B cell (primary cell): ENCODE results near the gene PRKCA. TPM values are rescaled to one million over a fixed set of nuclear protein-coding genes. Genes with fewer than 3 reads are reported as not detected.

Experiments
- ATAC-seq: fragments of 200-7000 bp; cut with Tn5 transposase; one replicate; pipeline ENCODE4 v1.10.0; 2021; ENCODE audit warnings: low read depth, mild to moderate bottlenecking, moderate number of reproducible peaks, moderate library complexity
- CTCF ChIA-PET: fragments of 350-600 bp; sonication (Branson Sonifier 250); formaldehyde crosslinking; loops from one replicate; lab custom pipeline; 2021; ENCODE audit warnings: antibody characterized with exemption, inconsistent platforms; lab: Charles Lee
- POLR2A ChIA-PET: fragments of 350-600 bp; sonication (Branson Sonifier 250); formaldehyde crosslinking; loops from one replicate; lab custom pipeline; 2021; ENCODE audit warnings: antibody characterized with exemption; lab: Charles Lee
- DNase-seq: peaks from one replicate; pipeline ENCODE4 v3.0.0; 2013
- H2AFZ ChIP-seq: 2 replicates; pipeline ENCODE4 v1.6.1; 2012; ENCODE audit warnings: mild to moderate bottlenecking, low read depth, low read length; ENCODE audit not compliant: insufficient read depth, poor library complexity, severe bottlenecking
- H3K27ac ChIP-seq, 2 donors: 1 replicate in 1 of 2; 2 replicates in 1 of 2; pipeline ENCODE4 v1.5.1; 2012 to 2013; ENCODE audit warnings: low read length in 2 of 2, mild to moderate bottlenecking in 2 of 2, moderate library complexity in 1 of 2
- H3K27me3 ChIP-seq, 4 experiments: fragments of 200-600 bp in 1 of 4; sonication (generic) in 1 of 4; replicated peaks in 1 of 4; 1 replicate in 2 of 4; 2 replicates in 2 of 4; pipeline versions ENCODE4 v1.6.1 to v1.7.0; 2013 to 2016; ENCODE audit warnings: low read length in 3 of 4, mild to moderate bottlenecking in 2 of 4, mixed read lengths in 1 of 4, moderate library complexity in 1 of 4; ENCODE audit not compliant: insufficient read depth in 4 of 4, control insufficient read depth in 3 of 4; ENCODE audit errors: control extremely low read depth in 1 of 4
- H3K36me3 ChIP-seq, 2 experiments: replicated peaks in 1 of 2; 1 replicate in 1 of 2; 2 replicates in 1 of 2; pipeline versions ENCODE4 v1.6.1 to v1.7.1; 2013; ENCODE audit warnings: low read length in 1 of 2; ENCODE audit not compliant: insufficient read depth in 2 of 2, control insufficient read depth in 1 of 2; ENCODE audit errors: control extremely low read depth in 1 of 2, extremely low read depth in 1 of 2
- H3K4me1 ChIP-seq, 2 donors: fragments of 200-600 bp in 1 of 2; sonication (generic) in 1 of 2; 1 replicate in 1 of 2; 2 replicates in 1 of 2; pipeline versions ENCODE4 v1.5.1 to v1.6.1; 2013 to 2017; ENCODE audit warnings: low read length in 2 of 2; ENCODE audit not compliant: control insufficient read depth in 2 of 2, insufficient read depth in 2 of 2
- H3K4me2 ChIP-seq: replicated peaks from 2 replicates; pipeline ENCODE3; 2012; ENCODE audit warnings: mild to moderate bottlenecking, low read depth, low read length; ENCODE audit not compliant: poor library complexity, severe bottlenecking
- H3K4me3 ChIP-seq, 5 experiments: fragments of 200-600 bp in 1 of 5; sonication (generic) in 1 of 5; 1 replicate in 3 of 5; 2 replicates in 2 of 5; pipeline versions ENCODE4 v1.5.1 to v1.7.0; 2011 to 2016; ENCODE audit warnings: low read length in 4 of 5, mild to moderate bottlenecking in 4 of 5, low read depth in 2 of 5, control low read depth in 1 of 5, moderate library complexity in 1 of 5; ENCODE audit not compliant: insufficient read depth in 1 of 5; ENCODE audit errors: control extremely low read depth in 1 of 5, extremely low read depth in 1 of 5
- H3K79me2 ChIP-seq: fragments of 200-600 bp; sonication (generic); one replicate; pipeline ENCODE4 v1.6.0; 2016; ENCODE audit warnings: low read length; ENCODE audit not compliant: control insufficient read depth, insufficient read depth
- H3K9ac ChIP-seq: fragments of 200-600 bp; sonication (generic); 2 replicates; pipeline ENCODE4 v1.6.1; 2017; ENCODE audit warnings: mild to moderate bottlenecking, low read length, moderate library complexity
- H3K9me3 ChIP-seq, 3 donors: one replicate each; pipeline versions ENCODE4 v1.6.1 to v1.7.1; 2013; ENCODE audit warnings: low read length in 2 of 3; ENCODE audit not compliant: control insufficient read depth in 2 of 3, insufficient read depth in 1 of 3; ENCODE audit errors: control extremely low read depth in 1 of 3
- H4K20me1 ChIP-seq: 2 replicates; pipeline ENCODE4 v1.6.0; 2012; ENCODE audit warnings: mild to moderate bottlenecking, low read length; ENCODE audit not compliant: insufficient read depth, control insufficient read depth, poor library complexity, severe bottlenecking
- H3K27ac Mint-ChIP-seq: one replicate; pipeline ENCODE4 v1.8.0; 2021; ENCODE audit warnings: mixed read lengths
- H3K27me3 Mint-ChIP-seq: one replicate; pipeline ENCODE4 v1.8.0; 2021; ENCODE audit warnings: mixed read lengths
- H3K4me1 Mint-ChIP-seq: one replicate; pipeline ENCODE4 v1.8.0; 2021; ENCODE audit warnings: mixed read lengths
- H3K4me3 Mint-ChIP-seq: one replicate; pipeline ENCODE4 v1.8.0; 2021; ENCODE audit warnings: mixed read lengths
- H3K9me3 Mint-ChIP-seq: one replicate; pipeline ENCODE4 v1.8.0; 2022; ENCODE audit warnings: mixed read lengths; ENCODE audit not compliant: insufficient read depth
- CTCF ChIP-seq: fragments of 200-600 bp; IDR thresholded peaks from one replicate; pipeline ENCODE4 v1.8.0; 2022; ENCODE audit warnings: antibody characterized with exemption, mild to moderate bottlenecking
- EZH2 ChIP-seq: IDR thresholded peaks from 2 replicates; pipeline ENCODE4 v1.6.1; 2012; ENCODE audit warnings: borderline replicate concordance, low read depth, mild to moderate bottlenecking, moderate library complexity, low read length; ENCODE audit not compliant: insufficient read depth, poor library complexity, severe bottlenecking
- WGBS: methylation state at CpG from one replicate; pipeline ENCODE4 v1.1.5; 2013; ENCODE audit warnings: missing lambda C conversion rate; ENCODE audit not compliant: insufficient coverage; 5-methylcytosine and 5-hydroxymethylcytosine counted together
- intact Hi-C: fragments of 100-400 bp; cut with micrococcal nuclease; formaldehyde crosslinking; loops from one replicate; pipeline ENCODE4 v1.10.0; 2022
- polyA plus RNA-seq: library from polyadenylated mRNA; depleted of rRNA; stranded (reverse); fragments of >200 nt; gene quantifications from 2 replicates; pipeline ENCODE4 v1.2.3, GENCODE V29; 2012
- total RNA-seq, 2 donors: library from RNA; stranded (reverse); fragments of 120-200 nt in 1 of 2; gene quantifications; 1 replicate in 1 of 2; 2 replicates in 1 of 2; pipeline versions ENCODE4 v1.2.3 to v1.2.4, GENCODE V29; 2013 to 2022

The PRKCA gene
- total and polyA plus RNA-seq, 2 donors (not counting 1 experiment from before 2014, with no cell fraction given): 0.33 to 7.7 TPM

GRCh38 chr17:66522591-66523272 is 220.3 kb downstream of the PRKCA start:
- CTCF ChIA-PET: no interaction called here

More at GRCh38 chr17:66522591-66523272, 220.3 kb downstream of the PRKCA start:
- H3K27me3 Mint-ChIP-seq: no peaks in the 10 kb centered on the region
- H2AFZ ChIP-seq: no peak overlapping the region
- H4K20me1 ChIP-seq: no peaks in the 10 kb centered on the region
- H3K9me3 Mint-ChIP-seq: no peaks in the 10 kb centered on the region
- H3K4me1 ChIP-seq: no peaks in the 10 kb centered on the region
- no peak overlapping the region for H3K27ac Mint-ChIP-seq
- no peaks in the 10 kb centered on the region for H3K9me3 ChIP-seq
- TF ChIP-seq EZH2 (no peak), CTCF (no peak)
- H3K4me2 ChIP-seq: no peak overlapping the region
- H3K27me3 ChIP-seq: no peaks in the 10 kb centered on the region
- ATAC-seq: no peak
- no peak overlapping the region for H3K4me3 Mint-ChIP-seq
- H3K9ac ChIP-seq: no peak overlapping the region
- no peaks in the 10 kb centered on the region for H3K36me3 ChIP-seq
- POLR2A ChIA-PET: no interaction called here
- no peaks in the 10 kb centered on the region for H3K4me1 Mint-ChIP-seq
- H3K79me2 ChIP-seq: no peaks in the 10 kb centered on the region
- H3K4me3 ChIP-seq: no peak overlapping the region
- WGBS: 92% methylated on average over 3 of the region's 3 CpGs
- no peak overlapping the region for H3K27ac ChIP-seq
- DNase-seq: no peak
- intact Hi-C loops: no loop called here
